ENCODE results near the gene ST6GAL1.

- TF ChIP-seq TAF1 (IDR thresholded peaks at IDR 0.05; ENCODE audit: borderline replicate concordance, insufficient read depth, low read length) (no peak), REST (IDR thresholded peaks at IDR 0.05; ENCODE audit: insufficient read depth in 1 of 2, low read depth in 2 of 2, low read length in 2 of 2) (no peak), POLR2AphosphoS5 (IDR thresholded peaks at IDR 0.05; ENCODE audit: low read depth, low read length) (no peak)
These were observed 112.0 kb downstream of the ST6GAL1 start for GRCh38 chr3:187042346-187042745.

Measured in PFSK-1 (cell line).